WTC11 (cell line): ENCODE measurements around the gene NUP98. TPM values are rescaled to one million over a fixed set of nuclear protein-coding genes. Genes with fewer than 3 reads are reported as not detected.

ENCODE experiments used
- ATAC-seq: fragments of 200-7000 bp; cut with Tn5 transposase; 2 replicates; pipeline ENCODE4 v1.10.0; 2021; ENCODE audit warnings: mild to moderate bottlenecking, moderate library complexity
- CTCF ChIA-PET: fragments of 300-600 bp; sonication (Branson Sonifier 250); formaldehyde crosslinking; loops from one replicate; lab custom pipeline; 2021; ENCODE audit warnings: antibody characterized with exemption; lab: Charles Lee
- POLR2A ChIA-PET: fragments of 350-600 bp; sonication (Branson Sonifier 250); formaldehyde crosslinking; loops from one replicate; lab custom pipeline; 2021; ENCODE audit warnings: antibody characterized with exemption; lab: Charles Lee
- DNase-seq: peaks from one replicate; pipeline ENCODE4 v3.0.0; 2021; ENCODE audit warnings: low spot score
- H3K27ac Mint-ChIP-seq: 2 replicates; pipeline ENCODE4 v1.8.0; 2021; ENCODE audit warnings: mixed read lengths
- H3K27me3 Mint-ChIP-seq: 2 replicates; pipeline ENCODE4 v1.8.0; 2021; ENCODE audit warnings: low read depth, mild to moderate bottlenecking, moderate library complexity, mixed read lengths
- H3K36me3 Mint-ChIP-seq: 2 replicates; pipeline ENCODE4 v1.8.0; 2021; ENCODE audit warnings: mixed read lengths
- H3K4me1 Mint-ChIP-seq: 2 replicates; pipeline ENCODE4 v1.8.0; 2022; ENCODE audit warnings: mixed read lengths
- H3K4me3 Mint-ChIP-seq: 2 replicates; pipeline ENCODE4 v1.8.0; 2021; ENCODE audit warnings: mild to moderate bottlenecking, moderate library complexity, mixed read lengths
- H3K9me3 Mint-ChIP-seq: 2 replicates; pipeline ENCODE4 v1.8.0; 2021; ENCODE audit warnings: mixed read lengths
- ATF1 ChIP-seq: sonication (generic); formaldehyde crosslinking; IDR thresholded peaks from 2 replicates; pipeline ENCODE4 v1.8.1; 2023; ENCODE audit warnings: mild to moderate bottlenecking, moderate library complexity, missing genetic modification reagents
- FOXP1 ChIP-seq: sonication (generic); formaldehyde crosslinking; IDR thresholded peaks from 2 replicates; pipeline ENCODE4 v1.8.0; 2022; ENCODE audit warnings: missing genetic modification reagents, mild to moderate bottlenecking, moderate library complexity, borderline replicate concordance
- GABPB1 ChIP-seq: sonication (generic); formaldehyde crosslinking; IDR thresholded peaks from 2 replicates; pipeline ENCODE4 v1.8.1; 2023; ENCODE audit warnings: mild to moderate bottlenecking, missing genetic modification reagents
- MXD4 ChIP-seq: fragments of 250-450 bp; sonication (Bioruptor Pico); IDR thresholded peaks from 2 replicates; pipeline ENCODE4 v1.8.0; 2021; ENCODE audit warnings: mild to moderate bottlenecking, moderate library complexity, borderline replicate concordance
- MYBL2 ChIP-seq: sonication (generic); formaldehyde crosslinking; IDR thresholded peaks from 2 replicates; pipeline ENCODE4 v1.8.1; 2023; ENCODE audit warnings: mild to moderate bottlenecking, moderate library complexity, missing genetic modification reagents
- NFE2L1 ChIP-seq: sonication (generic); formaldehyde crosslinking; IDR thresholded peaks from 2 replicates; pipeline ENCODE4 v1.8.1; 2023; ENCODE audit warnings: missing genetic modification reagents
- PRRX2 ChIP-seq: fragments of 250-450 bp; sonication (Bioruptor Pico); IDR thresholded peaks from 2 replicates; pipeline ENCODE4 v1.8.0; 2021; ENCODE audit warnings: mild to moderate bottlenecking
- RELA ChIP-seq: sonication (generic); formaldehyde crosslinking; IDR thresholded peaks from 2 replicates; pipeline ENCODE4 v1.8.1; 2022; ENCODE audit warnings: missing genetic modification reagents, mild to moderate bottlenecking, borderline replicate concordance
- TEAD1 ChIP-seq: sonication (generic); formaldehyde crosslinking; IDR thresholded peaks from 2 replicates; pipeline ENCODE4 v1.8.0; 2022; ENCODE audit warnings: mild to moderate bottlenecking, missing genetic modification reagents
- ZNF219 ChIP-seq: sonication (generic); formaldehyde crosslinking; IDR thresholded peaks from 2 replicates; pipeline ENCODE4 v1.8.0; 2023; ENCODE audit warnings: missing genetic modification reagents, mild to moderate bottlenecking, borderline replicate concordance
- total RNA-seq: library from RNA; stranded (reverse); gene quantifications from 3 replicates; pipeline ENCODE4 v1.2.3, GENCODE V29; 2021
- TF ChIP-seq, protein P1 (sequence below): sonication (generic); formaldehyde crosslinking; conservative IDR thresholded peaks from 2 replicates; pipeline ENCODE4 v1.8.1; 2023; ENCODE audit warnings: mild to moderate bottlenecking, low read depth, missing genetic modification reagents, moderate library complexity
- TF ChIP-seq, protein P2 (sequence below): fragments of 250-450 bp; sonication (Bioruptor Pico); IDR thresholded peaks from 2 replicates; pipeline ENCODE4 v1.9.0; 2021; ENCODE audit warnings: moderate library complexity, mild to moderate bottlenecking, inconsistent platforms, borderline replicate concordance
- TF ChIP-seq, protein P3 (sequence below): sonication (generic); formaldehyde crosslinking; IDR thresholded peaks from 2 replicates; pipeline ENCODE4 v1.8.1; 2022; ENCODE audit warnings: mild to moderate bottlenecking, missing genetic modification reagents, moderate library complexity, borderline replicate concordance
- TF ChIP-seq, protein P4 (sequence below): sonication (generic); formaldehyde crosslinking; IDR thresholded peaks from 2 replicates; pipeline ENCODE4 v1.8.0; 2023; ENCODE audit warnings: mild to moderate bottlenecking, missing genetic modification reagents
- TF ChIP-seq, protein P5 (sequence below): sonication (generic); formaldehyde crosslinking; IDR thresholded peaks from 2 replicates; pipeline ENCODE4 v1.8.1; 2023; ENCODE audit warnings: mild to moderate bottlenecking, moderate library complexity, missing genetic modification reagents
- TF ChIP-seq, protein P6 (sequence below): fragments of 250-450 bp; sonication (Bioruptor Pico); conservative IDR thresholded peaks from 2 replicates; pipeline ENCODE4 v1.9.0; 2021; ENCODE audit warnings: mild to moderate bottlenecking
- TF ChIP-seq, protein P7 (sequence below): sonication (generic); formaldehyde crosslinking; IDR thresholded peaks from 2 replicates; pipeline ENCODE4 v1.8.0; 2022; ENCODE audit warnings: mild to moderate bottlenecking, missing genetic modification reagents
- TF ChIP-seq, protein P8 (sequence below): fragments of 250-450 bp; sonication (Bioruptor Pico); IDR thresholded peaks from 2 replicates; pipeline ENCODE4 v1.8.0; 2021; ENCODE audit warnings: mild to moderate bottlenecking

Gene NUP98
- total RNA-seq, 1 experiment from 2014 or later = 81.4 TPM

DNA sequence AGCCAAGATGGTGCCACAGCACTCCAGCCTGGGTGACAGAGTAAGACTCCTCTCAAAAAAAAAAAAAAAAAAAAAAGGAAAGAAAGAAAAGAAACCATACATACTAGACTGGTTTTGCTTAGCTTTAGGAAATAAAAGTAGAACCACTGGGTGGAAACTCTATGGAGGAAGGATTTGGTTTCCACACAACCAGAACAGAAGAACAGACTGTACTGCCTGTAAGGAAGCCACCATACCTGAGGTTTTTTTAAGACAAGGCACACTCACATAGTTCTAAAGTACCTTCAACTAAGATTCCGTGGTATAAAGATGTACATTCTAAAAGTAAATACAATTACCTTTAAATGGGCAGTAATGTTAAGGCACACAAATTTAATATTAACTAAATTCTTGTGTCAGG lies 58.6 kb downstream of the NUP98 start (continued):
- TF ChIP-seq, protein P1, sequence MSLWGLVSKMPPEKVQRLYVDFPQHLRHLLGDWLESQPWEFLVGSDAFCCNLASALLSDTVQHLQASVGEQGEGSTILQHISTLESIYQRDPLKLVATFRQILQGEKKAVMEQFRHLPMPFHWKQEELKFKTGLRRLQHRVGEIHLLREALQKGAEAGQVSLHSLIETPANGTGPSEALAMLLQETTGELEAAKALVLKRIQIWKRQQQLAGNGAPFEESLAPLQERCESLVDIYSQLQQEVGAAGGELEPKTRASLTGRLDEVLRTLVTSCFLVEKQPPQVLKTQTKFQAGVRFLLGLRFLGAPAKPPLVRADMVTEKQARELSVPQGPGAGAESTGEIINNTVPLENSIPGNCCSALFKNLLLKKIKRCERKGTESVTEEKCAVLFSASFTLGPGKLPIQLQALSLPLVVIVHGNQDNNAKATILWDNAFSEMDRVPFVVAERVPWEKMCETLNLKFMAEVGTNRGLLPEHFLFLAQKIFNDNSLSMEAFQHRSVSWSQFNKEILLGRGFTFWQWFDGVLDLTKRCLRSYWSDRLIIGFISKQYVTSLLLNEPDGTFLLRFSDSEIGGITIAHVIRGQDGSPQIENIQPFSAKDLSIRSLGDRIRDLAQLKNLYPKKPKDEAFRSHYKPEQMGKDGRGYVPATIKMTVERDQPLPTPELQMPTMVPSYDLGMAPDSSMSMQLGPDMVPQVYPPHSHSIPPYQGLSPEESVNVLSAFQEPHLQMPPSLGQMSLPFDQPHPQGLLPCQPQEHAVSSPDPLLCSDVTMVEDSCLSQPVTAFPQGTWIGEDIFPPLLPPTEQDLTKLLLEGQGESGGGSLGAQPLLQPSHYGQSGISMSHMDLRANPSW (CRISPR knock-in tag) = no peak
- TF ChIP-seq GABPB1 (no peak), MXD4 (CRISPR knock-in tag) (no peak), ATF1 (CRISPR knock-in tag) (no peak), MYBL2 (CRISPR knock-in tag) (no peak)
- TF ChIP-seq, protein P2, sequence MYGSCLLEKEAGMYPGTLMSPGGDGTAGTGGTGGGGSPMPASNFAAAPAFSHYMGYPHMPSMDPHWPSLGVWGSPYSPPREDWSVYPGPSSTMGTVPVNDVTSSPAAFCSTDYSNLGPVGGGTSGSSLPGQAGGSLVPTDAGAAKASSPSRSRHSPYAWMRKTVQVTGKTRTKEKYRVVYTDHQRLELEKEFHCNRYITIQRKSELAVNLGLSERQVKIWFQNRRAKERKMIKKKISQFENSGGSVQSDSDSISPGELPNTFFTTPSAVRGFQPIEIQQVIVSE (CRISPR knock-in tag) = no peak
- TF ChIP-seq, protein P3, sequence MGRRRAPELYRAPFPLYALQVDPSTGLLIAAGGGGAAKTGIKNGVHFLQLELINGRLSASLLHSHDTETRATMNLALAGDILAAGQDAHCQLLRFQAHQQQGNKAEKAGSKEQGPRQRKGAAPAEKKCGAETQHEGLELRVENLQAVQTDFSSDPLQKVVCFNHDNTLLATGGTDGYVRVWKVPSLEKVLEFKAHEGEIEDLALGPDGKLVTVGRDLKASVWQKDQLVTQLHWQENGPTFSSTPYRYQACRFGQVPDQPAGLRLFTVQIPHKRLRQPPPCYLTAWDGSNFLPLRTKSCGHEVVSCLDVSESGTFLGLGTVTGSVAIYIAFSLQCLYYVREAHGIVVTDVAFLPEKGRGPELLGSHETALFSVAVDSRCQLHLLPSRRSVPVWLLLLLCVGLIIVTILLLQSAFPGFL (CRISPR knock-in tag) = no peak
- TF ChIP-seq, protein P4, sequence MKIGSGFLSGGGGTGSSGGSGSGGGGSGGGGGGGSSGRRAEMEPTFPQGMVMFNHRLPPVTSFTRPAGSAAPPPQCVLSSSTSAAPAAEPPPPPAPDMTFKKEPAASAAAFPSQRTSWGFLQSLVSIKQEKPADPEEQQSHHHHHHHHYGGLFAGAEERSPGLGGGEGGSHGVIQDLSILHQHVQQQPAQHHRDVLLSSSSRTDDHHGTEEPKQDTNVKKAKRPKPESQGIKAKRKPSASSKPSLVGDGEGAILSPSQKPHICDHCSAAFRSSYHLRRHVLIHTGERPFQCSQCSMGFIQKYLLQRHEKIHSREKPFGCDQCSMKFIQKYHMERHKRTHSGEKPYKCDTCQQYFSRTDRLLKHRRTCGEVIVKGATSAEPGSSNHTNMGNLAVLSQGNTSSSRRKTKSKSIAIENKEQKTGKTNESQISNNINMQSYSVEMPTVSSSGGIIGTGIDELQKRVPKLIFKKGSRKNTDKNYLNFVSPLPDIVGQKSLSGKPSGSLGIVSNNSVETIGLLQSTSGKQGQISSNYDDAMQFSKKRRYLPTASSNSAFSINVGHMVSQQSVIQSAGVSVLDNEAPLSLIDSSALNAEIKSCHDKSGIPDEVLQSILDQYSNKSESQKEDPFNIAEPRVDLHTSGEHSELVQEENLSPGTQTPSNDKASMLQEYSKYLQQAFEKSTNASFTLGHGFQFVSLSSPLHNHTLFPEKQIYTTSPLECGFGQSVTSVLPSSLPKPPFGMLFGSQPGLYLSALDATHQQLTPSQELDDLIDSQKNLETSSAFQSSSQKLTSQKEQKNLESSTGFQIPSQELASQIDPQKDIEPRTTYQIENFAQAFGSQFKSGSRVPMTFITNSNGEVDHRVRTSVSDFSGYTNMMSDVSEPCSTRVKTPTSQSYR (CRISPR knock-in tag) = no peak
- TF ChIP-seq, protein P5, sequence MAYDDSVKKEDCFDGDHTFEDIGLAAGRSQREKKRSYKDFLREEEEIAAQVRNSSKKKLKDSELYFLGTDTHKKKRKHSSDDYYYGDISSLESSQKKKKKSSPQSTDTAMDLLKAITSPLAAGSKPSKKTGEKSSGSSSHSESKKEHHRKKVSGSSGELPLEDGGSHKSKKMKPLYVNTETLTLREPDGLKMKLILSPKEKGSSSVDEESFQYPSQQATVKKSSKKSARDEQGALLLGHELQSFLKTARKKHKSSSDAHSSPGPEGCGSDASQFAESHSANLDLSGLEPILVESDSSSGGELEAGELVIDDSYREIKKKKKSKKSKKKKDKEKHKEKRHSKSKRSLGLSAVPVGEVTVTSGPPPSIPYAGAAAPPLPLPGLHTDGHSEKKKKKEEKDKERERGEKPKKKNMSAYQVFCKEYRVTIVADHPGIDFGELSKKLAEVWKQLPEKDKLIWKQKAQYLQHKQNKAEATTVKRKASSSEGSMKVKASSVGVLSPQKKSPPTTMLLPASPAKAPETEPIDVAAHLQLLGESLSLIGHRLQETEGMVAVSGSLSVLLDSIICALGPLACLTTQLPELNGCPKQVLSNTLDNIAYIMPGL (CRISPR knock-in tag) = no peak

DNA sequence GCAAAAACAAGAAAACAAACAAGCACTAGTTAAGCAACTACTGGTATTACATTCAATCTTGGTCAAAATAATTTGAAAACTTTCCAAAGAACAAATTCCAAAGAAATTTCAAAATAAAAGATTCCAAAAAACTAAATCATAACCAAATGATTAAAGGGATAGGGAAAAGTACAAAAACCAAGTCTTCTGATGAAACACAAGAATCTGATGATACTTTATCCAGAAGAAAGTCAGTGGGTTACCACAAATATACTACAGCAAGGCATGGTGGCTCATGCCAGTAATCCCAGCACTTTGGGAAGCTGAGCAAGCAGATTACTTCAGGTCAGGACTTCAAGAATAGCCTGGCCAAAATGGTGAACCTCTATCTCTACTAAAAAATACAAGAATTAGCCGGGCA lies 59.1 kb downstream of the NUP98 start:
- Mint-ChIP-seq H3K36me3 (peaks cover 66% of the 10 kb centered on the region), H3K4me1 (no peaks in the 10 kb centered on the region), H3K27me3 (no peaks in the 10 kb centered on the region), H3K4me3 (no peak overlapping the region)
- TF ChIP-seq, protein P6, sequence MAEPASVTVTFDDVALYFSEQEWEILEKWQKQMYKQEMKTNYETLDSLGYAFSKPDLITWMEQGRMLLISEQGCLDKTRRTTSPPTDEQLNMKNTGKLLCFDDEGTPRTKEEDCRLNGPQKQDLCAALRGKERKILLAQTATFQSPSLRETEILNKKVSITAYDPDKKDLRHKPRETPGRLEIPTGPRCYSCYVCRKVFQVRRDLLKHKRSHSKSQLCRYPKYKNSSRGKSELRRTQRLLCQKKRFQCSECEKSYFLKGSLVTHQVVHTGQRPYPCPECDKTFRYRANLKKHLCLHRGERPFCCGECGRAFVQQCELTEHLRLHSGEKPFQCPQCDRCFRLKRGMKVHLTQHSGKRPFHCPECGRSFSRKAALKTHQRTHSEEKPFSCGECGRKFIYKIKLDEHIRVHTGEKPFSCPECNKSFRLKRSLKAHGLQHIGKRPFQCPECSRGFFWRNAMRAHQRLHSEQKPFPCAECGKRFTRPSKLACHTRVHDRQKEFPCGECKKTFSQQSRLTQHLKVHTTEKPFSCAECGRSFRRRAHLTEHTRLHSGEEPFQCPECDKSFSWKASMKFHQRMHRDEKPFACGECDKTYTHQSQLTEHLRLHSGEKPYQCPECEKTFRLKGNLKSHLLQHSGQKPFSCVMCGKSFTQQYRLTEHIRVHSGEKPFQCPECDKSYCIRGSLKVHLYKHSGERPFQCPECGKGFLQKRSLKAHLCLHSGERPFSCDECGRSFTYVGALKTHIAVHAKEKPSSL (CRISPR knock-in tag) = no peak
- TF ChIP-seq, all 79 proteins: peak for 0
- CTCF ChIA-PET = no interaction called here
- ATAC-seq (no peak), DNase-seq (no peak)
- Mint-ChIP-seq H3K9me3 (no peaks in the 10 kb centered on the region), H3K27ac (no peak overlapping the region)
- POLR2A ChIA-PET = no interaction called here

DNA sequence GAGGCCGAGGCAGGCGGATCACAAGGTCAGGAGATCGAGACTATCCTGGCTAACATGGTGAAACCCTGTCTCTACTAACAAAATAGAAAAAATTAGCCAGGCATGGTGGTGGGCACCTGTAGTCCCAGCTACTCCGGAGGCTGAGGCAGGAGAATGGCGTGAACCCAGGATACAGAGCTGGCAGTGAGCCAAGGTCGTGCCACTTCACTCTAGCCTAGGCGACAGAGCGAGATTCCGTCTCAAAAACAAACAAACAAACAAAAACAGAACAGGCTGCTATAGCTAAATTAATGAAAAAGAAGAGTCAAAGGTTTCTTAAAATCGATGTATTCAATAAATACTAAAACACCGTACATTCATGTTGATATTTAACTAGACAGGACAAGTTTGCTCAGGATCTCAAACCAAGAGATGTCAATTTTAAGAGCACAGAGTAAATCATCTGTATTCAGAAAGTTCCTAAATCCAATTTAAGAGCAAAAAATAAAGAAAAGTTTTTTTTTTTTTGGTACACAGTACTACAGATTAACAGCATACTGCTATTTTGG lies 59.9 kb downstream of the NUP98 start:
- Mint-ChIP-seq H3K27ac (peak overlapping the region; percentile 53; the same call in 1 of the 2 replicates), H3K36me3 (peaks cover 65% of the 10 kb centered on the region), H3K27me3 (no peaks in the 10 kb centered on the region), H3K4me3 (no peak overlapping the region), H3K9me3 (no peaks in the 10 kb centered on the region), H3K4me1 (no peaks in the 10 kb centered on the region)
- no peak for ATAC-seq
- POLR2A ChIA-PET = no interaction called here
- DNase-seq = no peak
- CTCF ChIA-PET = no interaction called here
- TF ChIP-seq PRRX2 (CRISPR knock-in tag) (no peak), MYBL2 (CRISPR knock-in tag) (no peak), TEAD1 (CRISPR knock-in tag) (no peak), RELA (CRISPR knock-in tag) (no peak), NFE2L1 (no peak), MXD4 (CRISPR knock-in tag) (no peak), FOXP1 (CRISPR knock-in tag) (no peak), ZNF219 (no peak)
- TF ChIP-seq, protein P7, sequence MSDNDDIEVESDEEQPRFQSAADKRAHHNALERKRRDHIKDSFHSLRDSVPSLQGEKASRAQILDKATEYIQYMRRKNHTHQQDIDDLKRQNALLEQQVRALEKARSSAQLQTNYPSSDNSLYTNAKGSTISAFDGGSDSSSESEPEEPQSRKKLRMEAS (CRISPR knock-in tag) = no peak
- TF ChIP-seq, protein P8, sequence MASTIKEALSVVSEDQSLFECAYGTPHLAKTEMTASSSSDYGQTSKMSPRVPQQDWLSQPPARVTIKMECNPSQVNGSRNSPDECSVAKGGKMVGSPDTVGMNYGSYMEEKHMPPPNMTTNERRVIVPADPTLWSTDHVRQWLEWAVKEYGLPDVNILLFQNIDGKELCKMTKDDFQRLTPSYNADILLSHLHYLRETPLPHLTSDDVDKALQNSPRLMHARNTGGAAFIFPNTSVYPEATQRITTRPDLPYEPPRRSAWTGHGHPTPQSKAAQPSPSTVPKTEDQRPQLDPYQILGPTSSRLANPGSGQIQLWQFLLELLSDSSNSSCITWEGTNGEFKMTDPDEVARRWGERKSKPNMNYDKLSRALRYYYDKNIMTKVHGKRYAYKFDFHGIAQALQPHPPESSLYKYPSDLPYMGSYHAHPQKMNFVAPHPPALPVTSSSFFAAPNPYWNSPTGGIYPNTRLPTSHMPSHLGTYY (CRISPR knock-in tag) = no peak
